WTC11 (cell line): ENCODE data around the gene SLA2. TPM values are rescaled to one million over a fixed set of nuclear protein-coding genes. Genes with fewer than 3 reads are reported as not detected.
"Not testable (repeated sequence)": the region's sequence is repeated elsewhere in the genome, so short reads cannot be mapped to it uniquely, and the experiment has no call there.

ENCODE experiments used
- ATAC-seq: fragments of 200-7000 bp; cut with Tn5 transposase; 2 replicates; pipeline ENCODE4 v1.10.0; 2021; ENCODE audit warnings: mild to moderate bottlenecking, moderate library complexity
- Bru-seq: library from RNA; stranded (reverse); fragments of 400-500 nt; gene quantifications from one replicate; lab custom pipeline; 2021; lab: Mats Ljungman, UMichigan
- CTCF ChIA-PET: fragments of 300-600 bp; sonication (Branson Sonifier 250); formaldehyde crosslinking; loops from one replicate; lab custom pipeline; 2021; ENCODE audit warnings: antibody characterized with exemption; lab: Charles Lee
- POLR2A ChIA-PET: fragments of 350-600 bp; sonication (Branson Sonifier 250); formaldehyde crosslinking; loops from one replicate; lab custom pipeline; 2021; ENCODE audit warnings: antibody characterized with exemption; lab: Charles Lee
- DNase-seq: peaks from one replicate; pipeline ENCODE4 v3.0.0; 2021; ENCODE audit warnings: low spot score
- H3K27ac Mint-ChIP-seq: 2 replicates; pipeline ENCODE4 v1.8.0; 2021; ENCODE audit warnings: mixed read lengths
- H3K27me3 Mint-ChIP-seq: 2 replicates; pipeline ENCODE4 v1.8.0; 2021; ENCODE audit warnings: low read depth, mild to moderate bottlenecking, moderate library complexity, mixed read lengths
- H3K36me3 Mint-ChIP-seq: 2 replicates; pipeline ENCODE4 v1.8.0; 2021; ENCODE audit warnings: mixed read lengths
- H3K4me1 Mint-ChIP-seq: 2 replicates; pipeline ENCODE4 v1.8.0; 2022; ENCODE audit warnings: mixed read lengths
- H3K4me3 Mint-ChIP-seq: 2 replicates; pipeline ENCODE4 v1.8.0; 2021; ENCODE audit warnings: mild to moderate bottlenecking, moderate library complexity, mixed read lengths
- H3K9me3 Mint-ChIP-seq: 2 replicates; pipeline ENCODE4 v1.8.0; 2021; ENCODE audit warnings: mixed read lengths
- AFF4 ChIP-seq: sonication (generic); formaldehyde crosslinking; IDR thresholded peaks from 2 replicates; pipeline ENCODE4 v1.8.1; 2023; ENCODE audit warnings: mild to moderate bottlenecking, missing genetic modification reagents, borderline replicate concordance
- AR ChIP-seq: fragments of 250-450 bp; sonication (Bioruptor Pico); IDR thresholded peaks from 2 replicates; pipeline ENCODE4 v1.9.0; 2021; ENCODE audit warnings: mild to moderate bottlenecking
- EMX1 ChIP-seq: fragments of 250-450 bp; sonication (Bioruptor Pico); IDR thresholded peaks from 2 replicates; pipeline ENCODE4 v1.8.0; 2021; ENCODE audit warnings: mild to moderate bottlenecking
- ESRRA ChIP-seq: sonication (generic); formaldehyde crosslinking; IDR thresholded peaks from 2 replicates; pipeline ENCODE4 v1.8.1; 2022; ENCODE audit warnings: mild to moderate bottlenecking, missing genetic modification reagents, borderline replicate concordance
- FOXJ3 ChIP-seq: sonication (generic); formaldehyde crosslinking; IDR thresholded peaks from 2 replicates; pipeline ENCODE4 v1.9.0; 2021; ENCODE audit warnings: missing genetic modification reagents, mild to moderate bottlenecking, borderline replicate concordance
- GRHL2 ChIP-seq: fragments of 250-450 bp; sonication (Bioruptor Pico); IDR thresholded peaks from 2 replicates; pipeline ENCODE4 v1.8.0; 2022; ENCODE audit warnings: mild to moderate bottlenecking, moderate library complexity; ENCODE audit not compliant: insufficient replicate concordance, severe bottlenecking
- HMGXB4 ChIP-seq: sonication (generic); formaldehyde crosslinking; IDR thresholded peaks from 2 replicates; pipeline ENCODE4 v1.8.1; 2023; ENCODE audit warnings: mild to moderate bottlenecking, moderate library complexity, missing genetic modification reagents
- NFE2L1 ChIP-seq: sonication (generic); formaldehyde crosslinking; IDR thresholded peaks from 2 replicates; pipeline ENCODE4 v1.8.1; 2023; ENCODE audit warnings: missing genetic modification reagents
- NR2C2 ChIP-seq: sonication (generic); formaldehyde crosslinking; IDR thresholded peaks from 2 replicates; pipeline ENCODE4 v1.8.0; 2022; ENCODE audit warnings: mild to moderate bottlenecking, missing genetic modification reagents
- OVOL2 ChIP-seq: fragments of 250-450 bp; sonication (Bioruptor Pico); IDR thresholded peaks from 2 replicates; pipeline ENCODE4 v1.9.0; 2021; ENCODE audit warnings: mild to moderate bottlenecking, borderline replicate concordance
- PREB ChIP-seq: sonication (generic); formaldehyde crosslinking; IDR thresholded peaks from 2 replicates; pipeline ENCODE4 v1.8.1; 2022; ENCODE audit warnings: mild to moderate bottlenecking, missing genetic modification reagents, moderate library complexity, borderline replicate concordance
- PRRX2 ChIP-seq: fragments of 250-450 bp; sonication (Bioruptor Pico); IDR thresholded peaks from 2 replicates; pipeline ENCODE4 v1.8.0; 2021; ENCODE audit warnings: mild to moderate bottlenecking
- RELA ChIP-seq: sonication (generic); formaldehyde crosslinking; IDR thresholded peaks from 2 replicates; pipeline ENCODE4 v1.8.1; 2022; ENCODE audit warnings: missing genetic modification reagents, mild to moderate bottlenecking, borderline replicate concordance
- SMAD4 ChIP-seq: sonication (generic); formaldehyde crosslinking; IDR thresholded peaks from 2 replicates; pipeline ENCODE4 v1.8.0; 2022; ENCODE audit warnings: mild to moderate bottlenecking, missing genetic modification reagents
- SP1 ChIP-seq: sonication (generic); formaldehyde crosslinking; conservative IDR thresholded peaks from 2 replicates; pipeline ENCODE4 v1.8.1; 2022; ENCODE audit warnings: missing genetic modification reagents
- ZNF138 ChIP-seq: sonication (generic); formaldehyde crosslinking; conservative IDR thresholded peaks from 2 replicates; pipeline ENCODE4 v1.8.1; 2022; ENCODE audit warnings: mild to moderate bottlenecking, moderate library complexity, missing genetic modification reagents
- ZNF263 ChIP-seq: sonication (generic); formaldehyde crosslinking; IDR thresholded peaks from 2 replicates; pipeline ENCODE4 v1.8.1; 2022; ENCODE audit warnings: low read depth, mild to moderate bottlenecking, moderate library complexity, missing genetic modification reagents
- long read RNA-seq, 3 experiments: library from RNA in 1 of 3; library from capped mRNA in 1 of 3; library from polyadenylated mRNA in 1 of 3; unstranded in 2 of 3; stranded (forward) in 1 of 3; transcript quantifications; one replicate each; pipeline ENCODE4 v2.0.0, GENCODE V29; 2021
- total RNA-seq: library from RNA; stranded (reverse); gene quantifications from 3 replicates; pipeline ENCODE4 v1.2.3, GENCODE V29; 2021
- TF ChIP-seq, protein P1 (sequence below): sonication (generic); formaldehyde crosslinking; IDR thresholded peaks from 2 replicates; pipeline ENCODE4 v1.8.0; 2022; ENCODE audit warnings: mild to moderate bottlenecking, missing genetic modification reagents

Gene SLA2
- total RNA-seq = 0.11 to 0.23 TPM (median 0.17 TPM) in 3 replicates
- Bru-seq, nascent RNA = percentile 17 among the genes with signal in this experiment
- long read RNA-seq, experiment 1 = 0 reads
- long read RNA-seq, experiment 2 = 0 reads
- long read RNA-seq, experiment 3 = 0 reads

DNA sequence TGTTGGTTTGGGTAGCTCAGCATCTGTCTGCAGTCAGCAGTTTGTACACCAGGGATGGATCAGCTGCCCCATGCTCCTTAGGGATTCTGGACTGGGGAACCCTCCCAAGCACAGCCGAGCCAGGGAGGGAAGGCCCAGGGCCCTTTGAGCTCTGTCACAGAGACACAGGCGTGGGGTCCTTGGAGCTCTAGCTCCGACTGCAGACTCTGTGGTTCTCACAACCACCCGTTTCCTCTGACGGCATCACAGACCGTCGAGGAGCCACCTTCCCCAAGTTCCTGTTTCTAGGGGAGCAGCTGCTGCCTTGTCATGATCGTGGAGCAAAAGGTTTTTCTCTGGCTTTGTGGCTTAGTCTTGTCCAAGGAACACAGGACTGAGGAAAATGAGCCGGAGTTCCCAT lies at the start of gene SLA2:
Gene SLA2 (minus strand): TSS at position 199 of the 400 bp plus-strand sequence. CDS start 4,861 bp downstream, outside the sequence.
- no peak for DNase-seq
- no peak; the same call in 1 of the 2 replicates for ATAC-seq
- no peak for TF ChIP-seq EMX1
- no peak for TF ChIP-seq SP1 (CRISPR knock-in tag)
- no peak for TF ChIP-seq FOXJ3 (CRISPR knock-in tag)
- no peak for TF ChIP-seq HMGXB4 (CRISPR knock-in tag)
- no peak for TF ChIP-seq NR2C2 (CRISPR knock-in tag)
- TF ChIP-seq RELA (CRISPR knock-in tag) = no peak
- no peak for TF ChIP-seq AR (CRISPR knock-in tag)
- TF ChIP-seq NFE2L1 (CRISPR knock-in tag) = no peak
- no peak for TF ChIP-seq ZNF138 (CRISPR knock-in tag)
- no peak for TF ChIP-seq PREB
- TF ChIP-seq, protein P1, sequence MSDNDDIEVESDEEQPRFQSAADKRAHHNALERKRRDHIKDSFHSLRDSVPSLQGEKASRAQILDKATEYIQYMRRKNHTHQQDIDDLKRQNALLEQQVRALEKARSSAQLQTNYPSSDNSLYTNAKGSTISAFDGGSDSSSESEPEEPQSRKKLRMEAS (CRISPR knock-in tag) = no peak
- Mint-ChIP-seq H3K4me1 (peaks cover 28% of the 10 kb centered on the region), H3K27me3 (peaks cover 1% of the 10 kb centered on the region), H3K36me3 (no peaks in the 10 kb centered on the region), H3K4me3 (no peak within 1 kb of the TSS), H3K27ac (peak within 1 kb of the TSS; percentile 88), H3K9me3 (no peaks in the 10 kb centered on the region)
- ChIA-PET CTCF (interaction anchor here (0.6 to 3.6 kb wide), 5 partner anchors 13 to 163 kb away, joined by 4 to 11 read pairs (median 5); partner anchors contain the start of gene DSN1), POLR2A (interaction anchor here (0.6 kb wide), 1 partner anchor 19 kb away, joined by 4 read pairs; no protein-coding TSS in a partner anchor)

- H3K36me3 Mint-ChIP-seq = peaks cover 36% of the 10 kb centered on the region
- peak overlapping the region; percentile 87 for H3K27ac Mint-ChIP-seq
- CTCF ChIA-PET, H3K27me3 Mint-ChIP-seq, H3K4me1 Mint-ChIP-seq, POLR2A ChIA-PET, H3K4me3 Mint-ChIP-seq, ATAC-seq: not testable (repeated sequence)
- peaks cover 33% of the 10 kb centered on the region for H3K9me3 Mint-ChIP-seq
- DNase-seq = peak; percentile 18
- TF ChIP-seq ESRRA (CRISPR knock-in tag) = peak; percentile 83; the same call in 1 of the 2 replicates
Observed at GRCh38 chr20:36695467-36695866, 49.5 kb upstream of the SLA2 start.

DNA sequence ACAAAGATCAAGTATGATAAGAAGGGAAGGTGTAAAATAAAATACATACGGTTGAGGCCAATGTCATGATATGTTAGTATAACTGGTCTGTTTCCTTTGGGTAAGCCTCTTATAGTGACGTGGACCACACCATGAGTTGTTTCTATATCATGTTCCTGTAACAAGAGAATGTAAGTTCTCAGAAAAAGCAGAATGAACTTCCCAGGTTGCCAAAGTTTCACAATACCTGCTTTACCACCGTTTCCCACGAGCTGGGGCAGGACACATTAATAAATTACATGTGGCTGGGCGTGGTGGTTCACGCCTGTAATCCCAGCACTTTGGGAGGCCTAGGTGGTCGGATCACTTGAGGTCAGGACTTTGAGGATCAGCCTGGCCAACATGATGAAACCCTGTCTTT lies 42.6 kb upstream of the SLA2 start:
- Mint-ChIP-seq H3K27ac (no peak overlapping the region), H3K36me3 (peaks cover 5% of the 10 kb centered on the region)
- ATAC-seq = no peak
- TF ChIP-seq OVOL2 (no peak), AFF4 (CRISPR knock-in tag) (no peak), GRHL2 (CRISPR knock-in tag) (no peak), SMAD4 (CRISPR knock-in tag) (no peak), PRRX2 (no peak), ZNF263 (CRISPR knock-in tag) (no peak)

More for the DNA sequence above, 42.6 kb upstream of the SLA2 start:
- no peaks in the 10 kb centered on the region for H3K27me3 Mint-ChIP-seq
- ChIA-PET CTCF (interaction anchor here (0.6 to 1.9 kb wide), 3 partner anchors 9 to 120 kb away, joined by 4 to 7 read pairs (median 5); no protein-coding TSS in a partner anchor), POLR2A (no interaction called here)
- no peak for DNase-seq
- peaks cover 4% of the 10 kb centered on the region for H3K9me3 Mint-ChIP-seq
- no peaks in the 10 kb centered on the region for H3K4me1 Mint-ChIP-seq
- no peak overlapping the region for H3K4me3 Mint-ChIP-seq
